Choroid plexus epithelial cell (primary cell): Measurements from ENCODE around the gene FCSK.

Experiments
- DNase-seq: peaks from one replicate; pipeline ENCODE4 v3.0.0-alpha.2; 2010; ENCODE audit warnings: low read depth
- H3K4me3 ChIP-seq: 2 replicates; pipeline ENCODE4 v1.5.1; 2011; ENCODE audit warnings: low read depth, mild to moderate bottlenecking, control low read depth, low read length, moderate library complexity
- CTCF ChIP-seq: conservative IDR thresholded peaks from 2 replicates; pipeline ENCODE4 v1.5.1; 2011; ENCODE audit warnings: low read depth, mild to moderate bottlenecking, control low read depth, inconsistent platforms, low read length, moderate library complexity

FCSK gene

GRCh38 chr16:70484867-70485266, 30.5 kb downstream of the FCSK start:
- no peak overlapping the region for H3K4me3 ChIP-seq
- DNase-seq = no peak
- TF ChIP-seq CTCF = no peak

GRCh38 chr16:70490261-70490660, 35.9 kb downstream of the FCSK start:
- TF ChIP-seq CTCF = no peak
- DNase-seq = no peak
- H3K4me3 ChIP-seq = no peak overlapping the region

GRCh38 chr16:70493802-70494201, 39.4 kb downstream of the FCSK start:
- no peak overlapping the region for H3K4me3 ChIP-seq
- no peak for TF ChIP-seq CTCF
- DNase-seq = no peak

- H3K4me3 ChIP-seq = no peak overlapping the region
- TF ChIP-seq CTCF = no peak
- no peak for DNase-seq
Measured at GRCh38 chr16:70494202-70494770, 39.9 kb downstream of the FCSK start.

- no peak for TF ChIP-seq CTCF
- DNase-seq = no peak
- H3K4me3 ChIP-seq = no peak overlapping the region
Measured at GRCh38 chr16:70494777-70495176, 40.4 kb downstream of the FCSK start.

GRCh38 chr16:70495425-70496182, 41.2 kb downstream of the FCSK start:
- no peak overlapping the region for H3K4me3 ChIP-seq
- no peak for DNase-seq
- TF ChIP-seq CTCF = no peak

- no peak overlapping the region for H3K4me3 ChIP-seq
- DNase-seq = no peak
- no peak for TF ChIP-seq CTCF
Measured at GRCh38 chr16:70496513-70496912, 42.1 kb downstream of the FCSK start.
